ENCODE measurements around the gene SIK2.

SIK2 gene

DNA sequence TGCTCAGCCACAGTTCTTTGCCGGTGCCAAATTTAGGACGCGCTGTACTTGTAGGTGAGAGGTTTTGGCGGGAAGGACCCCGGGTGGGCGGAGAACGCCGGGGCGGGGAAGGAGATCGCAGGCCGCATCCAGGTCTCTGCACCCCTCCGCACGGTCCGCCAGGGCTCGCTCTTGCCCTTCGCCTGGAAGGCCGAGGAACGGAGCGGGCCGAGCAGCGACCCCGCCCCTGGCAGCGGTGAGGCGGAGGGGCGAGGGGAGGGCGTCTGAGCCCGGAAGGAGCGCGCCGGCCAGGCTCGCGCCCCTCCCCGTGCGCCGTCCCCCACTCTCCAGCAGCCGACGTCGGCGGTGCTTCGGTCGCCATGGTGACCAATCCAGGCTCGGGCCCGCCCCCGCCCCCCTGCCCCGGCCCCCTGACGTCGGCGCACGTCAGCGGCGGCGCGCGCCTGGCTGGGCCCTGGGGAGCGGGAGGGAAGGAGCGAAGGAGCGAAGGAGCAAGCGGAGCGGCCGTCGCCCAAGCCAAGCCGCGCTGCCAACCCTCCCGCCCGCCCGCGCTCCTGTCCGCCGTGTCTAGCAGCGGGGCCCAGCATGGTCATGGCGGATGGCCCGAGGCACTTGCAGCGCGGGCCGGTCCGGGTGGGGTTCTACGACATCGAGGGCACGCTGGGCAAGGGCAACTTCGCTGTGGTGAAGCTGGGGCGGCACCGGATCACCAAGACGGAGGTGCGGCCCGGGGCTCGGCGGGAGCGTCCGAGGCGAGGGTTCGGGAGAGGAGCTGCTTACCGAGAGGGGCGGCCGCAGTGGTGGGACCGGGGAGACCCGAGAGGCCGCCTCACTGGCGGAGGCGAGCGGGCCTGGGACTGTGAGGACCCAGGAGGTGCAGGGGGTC, at the start of gene SIK2:
TSS of gene SIK2 (plus strand) at position 471 of the 886 bp plus-strand sequence. CDS start at position 586, 115 bp downstream.
- DNase-seq (ENCODE audit: low spot score), result peak; percentile 95

DNA sequence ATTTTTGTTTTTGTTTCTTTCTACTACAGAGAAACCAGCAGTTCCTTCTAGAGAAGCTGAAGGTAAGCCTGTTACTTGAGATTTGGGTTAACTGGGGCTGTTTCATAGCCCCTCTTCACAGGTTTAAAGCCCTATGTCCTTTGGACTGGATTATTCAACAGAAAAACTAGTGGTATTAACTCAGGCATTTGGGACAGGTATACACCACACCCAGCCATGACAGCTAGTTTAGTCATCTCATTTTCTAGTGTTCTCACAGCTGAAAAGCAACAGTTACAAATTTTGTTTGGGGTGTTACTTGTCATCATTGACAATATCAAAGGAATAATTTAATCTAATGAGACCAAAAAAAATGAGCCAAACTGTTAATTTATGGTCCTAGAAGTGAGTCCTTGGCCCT, 47.7 kb upstream of the SIK2 start:
- no peak for DNase-seq (ENCODE audit: low spot score)

DNA sequence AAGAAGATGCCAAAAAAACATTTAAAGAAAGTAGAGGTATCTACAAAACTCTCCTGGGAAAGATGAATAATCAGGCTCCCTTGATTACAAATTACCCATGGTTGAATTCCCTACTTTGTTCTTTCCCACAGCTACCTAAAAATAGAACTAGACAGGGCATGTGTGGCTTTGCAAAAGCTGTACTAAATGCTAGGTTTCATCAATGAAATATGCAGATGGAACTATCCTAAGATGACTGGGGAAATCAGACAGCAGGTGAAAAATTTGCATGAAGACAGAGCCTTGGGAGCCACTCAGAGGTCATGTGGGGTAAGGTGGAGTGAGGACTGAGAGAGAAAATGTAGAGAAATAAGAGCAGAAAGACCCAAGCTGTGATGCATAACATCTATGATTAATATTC, 47.0 kb upstream of the SIK2 start:
- DNase-seq (ENCODE audit: low spot score), result no peak

DNA sequence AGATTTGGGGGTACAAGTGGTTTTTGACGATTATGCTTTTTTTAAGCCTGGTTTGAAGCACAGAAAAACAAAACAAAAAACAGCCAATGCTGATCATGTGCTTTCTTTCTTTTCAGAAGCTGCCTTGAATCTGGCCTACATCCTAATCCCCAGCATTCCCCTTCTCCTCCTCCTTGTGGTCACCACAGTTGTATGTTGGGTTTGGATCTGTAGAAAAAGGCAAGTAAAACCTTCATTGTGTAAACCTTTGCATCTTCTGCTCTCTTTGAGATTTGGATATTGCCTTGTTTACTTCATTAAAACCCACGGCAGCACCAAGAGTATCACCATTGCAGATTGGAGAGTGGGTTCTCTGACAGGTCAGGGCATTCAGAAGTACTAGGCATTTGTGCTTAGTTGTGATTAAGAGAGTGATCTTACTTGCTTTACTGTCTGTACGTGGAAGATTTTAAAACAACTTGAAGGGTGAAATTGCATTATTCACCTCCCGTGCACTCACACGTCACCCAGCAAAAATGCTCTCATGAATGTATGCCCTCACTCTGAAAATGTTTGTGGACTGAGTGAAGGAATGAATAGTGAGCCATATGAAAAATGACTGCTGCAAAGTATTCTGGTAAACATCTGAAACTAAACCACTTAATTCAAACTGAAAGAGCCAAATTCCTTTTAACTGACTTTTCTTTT, 44.7 kb upstream of the SIK2 start:
- no peak for DNase-seq (ENCODE audit: low spot score)

DNA sequence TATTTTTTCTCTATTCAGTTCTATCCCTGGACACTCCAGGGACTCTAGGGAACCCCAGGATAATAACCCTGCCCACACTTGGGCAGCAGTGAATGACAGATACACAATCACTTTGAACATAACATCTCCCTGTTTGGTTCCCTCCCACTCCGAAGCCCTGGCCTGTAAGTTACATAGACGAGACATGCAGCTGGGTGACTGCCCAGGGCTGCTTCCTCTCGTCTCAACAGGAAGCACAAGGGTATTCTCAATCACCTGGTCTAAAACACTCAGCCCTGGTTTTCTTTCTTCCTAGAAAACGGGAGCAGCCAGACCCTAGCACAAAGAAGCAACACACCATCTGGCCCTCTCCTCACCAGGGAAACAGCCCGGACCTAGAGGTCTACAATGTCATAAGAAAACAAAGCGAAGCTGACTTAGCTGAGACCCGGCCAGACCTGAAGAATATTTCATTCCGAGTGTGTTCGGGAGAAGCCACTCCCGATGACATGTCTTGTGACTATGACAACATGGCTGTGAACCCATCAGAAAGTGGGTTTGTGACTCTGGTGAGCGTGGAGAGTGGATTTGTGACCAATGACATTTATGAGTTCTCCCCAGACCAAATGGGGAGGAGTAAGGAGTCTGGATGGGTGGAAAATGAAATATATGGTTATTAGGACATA, 42.3 kb upstream of the SIK2 start:
- DNase-seq (ENCODE audit: low spot score), result no peak

DNA sequence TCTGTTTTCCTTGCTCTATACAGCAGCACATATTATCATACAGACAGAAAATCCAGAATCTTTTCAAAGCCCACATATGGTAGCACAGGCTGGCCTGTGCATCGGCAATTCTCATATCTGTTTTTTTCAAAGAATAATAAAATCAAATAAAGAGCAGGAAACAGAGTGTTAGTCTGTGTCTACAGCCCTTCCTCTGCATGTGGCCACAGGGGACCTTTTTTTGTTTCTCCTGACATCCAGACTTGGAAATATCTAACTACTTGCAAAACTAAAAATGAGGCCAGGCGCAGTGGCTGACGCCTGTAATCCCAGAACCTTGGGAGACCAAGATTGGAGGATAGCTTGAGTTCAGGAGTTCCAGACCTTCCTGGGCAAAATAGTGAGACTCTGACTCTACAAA, 41.4 kb upstream of the SIK2 start:
- DNase-seq (ENCODE audit: low spot score), result no peak

DNA sequence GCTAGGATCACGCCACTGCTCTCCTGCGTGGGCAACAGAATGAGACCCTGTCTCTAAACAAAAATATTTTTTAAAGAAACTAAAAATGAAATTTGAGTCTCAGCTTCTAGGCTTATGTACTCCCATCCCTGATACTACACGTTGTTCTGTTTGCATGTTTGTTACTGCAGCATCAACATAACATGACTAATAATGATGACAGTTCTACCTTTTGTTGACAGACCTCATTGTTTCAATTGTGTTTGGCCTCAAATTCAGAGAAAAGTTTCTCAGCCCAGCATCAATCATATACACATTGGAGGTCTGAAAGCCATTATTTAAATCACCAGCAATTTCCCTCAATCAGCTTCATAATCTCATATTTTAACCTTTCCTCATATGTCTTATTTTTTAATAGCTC, 40.9 kb upstream of the SIK2 start:
- DNase-seq (ENCODE audit: low spot score), result no peak

DNA sequence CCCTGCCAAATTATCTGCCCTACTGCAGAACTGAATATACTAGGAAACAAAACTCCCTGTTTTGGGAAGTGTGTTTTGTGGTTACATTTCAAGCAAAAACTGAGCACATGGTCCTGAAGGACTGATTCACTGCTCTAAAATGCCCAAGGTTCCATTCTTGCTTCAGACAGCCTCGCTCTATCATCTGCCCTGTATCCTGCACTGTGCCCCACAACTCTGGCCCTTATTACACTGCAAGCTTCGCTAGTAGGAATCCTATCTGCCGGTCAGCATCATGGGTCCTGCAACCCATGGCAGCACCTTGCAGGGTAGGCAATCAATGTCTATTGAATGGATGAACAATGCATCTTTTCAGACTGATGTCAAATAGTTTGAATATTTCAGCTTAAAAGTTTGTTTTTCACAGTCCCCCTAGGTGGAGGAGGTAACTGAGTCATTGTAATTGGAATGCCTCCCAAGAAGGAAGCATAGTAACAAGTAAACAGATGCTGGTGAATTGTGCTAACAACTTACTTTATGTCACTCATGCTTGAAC, 40.4 kb upstream of the SIK2 start:
- DNase-seq (ENCODE audit: low spot score), result no peak

DNA sequence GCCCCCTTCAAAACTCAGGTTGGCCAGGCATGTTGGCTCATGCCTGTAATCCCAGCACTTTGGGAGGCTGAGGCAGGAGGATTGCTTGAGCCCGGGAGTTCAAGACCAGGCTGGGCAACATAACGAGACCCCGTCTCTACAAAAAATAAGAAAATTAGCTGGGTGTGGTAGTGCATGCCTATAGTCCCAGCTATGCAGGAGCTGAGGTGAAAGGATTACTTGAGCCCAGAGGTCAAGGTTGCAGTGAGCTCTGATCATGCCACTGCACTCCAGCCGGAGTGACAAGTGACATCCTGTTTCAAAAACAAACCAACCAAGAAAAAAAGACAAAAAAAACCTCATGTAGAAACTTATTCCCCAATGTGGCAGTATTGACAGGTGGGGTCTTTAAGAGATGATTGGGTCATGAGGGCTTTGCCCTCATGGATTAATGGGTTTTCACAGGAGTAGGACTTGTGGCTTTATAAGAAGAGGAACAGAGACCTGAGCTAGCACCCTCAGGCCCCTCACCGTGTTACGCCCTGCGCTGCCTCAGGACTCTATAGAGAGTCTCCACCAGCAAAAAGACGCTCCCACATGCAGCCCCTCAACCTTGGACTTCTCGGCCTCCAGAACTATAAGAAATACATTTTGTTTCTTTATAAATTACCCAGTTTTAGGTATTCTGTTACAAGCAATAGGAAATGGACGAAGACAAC, 39.4 kb upstream of the SIK2 start:
- DNase-seq (ENCODE audit: low spot score), result no peak

DNA sequence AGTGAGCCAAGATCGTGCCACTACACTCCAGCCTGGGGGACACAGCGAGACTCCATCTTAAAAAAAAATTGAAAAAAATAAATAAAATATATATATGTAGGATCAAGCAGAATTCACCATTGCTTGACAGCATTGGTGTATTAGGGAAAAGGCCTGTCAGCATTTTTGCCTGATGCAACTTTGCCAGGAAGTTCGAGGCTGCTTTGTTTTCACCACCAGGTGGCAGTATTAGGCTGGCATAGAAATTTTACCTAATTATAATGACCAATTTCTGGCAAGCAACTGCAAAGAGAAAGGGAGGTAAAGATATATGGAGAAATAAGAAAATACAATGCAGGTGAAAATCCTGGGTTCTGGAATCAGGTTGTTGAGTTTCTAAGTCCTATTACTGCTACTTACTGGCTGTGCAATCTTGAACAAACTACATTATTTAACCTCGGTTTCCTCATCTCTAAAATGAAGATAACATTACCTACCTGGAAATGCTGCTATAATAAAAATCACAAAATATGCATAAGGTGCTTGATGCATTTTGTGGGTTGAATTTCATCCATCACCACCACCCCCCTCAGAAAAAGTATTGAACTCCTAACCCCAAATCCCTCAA, 37.0 kb upstream of the SIK2 start:
- peak; percentile 74 for DNase-seq (ENCODE audit: low spot score)

DNA sequence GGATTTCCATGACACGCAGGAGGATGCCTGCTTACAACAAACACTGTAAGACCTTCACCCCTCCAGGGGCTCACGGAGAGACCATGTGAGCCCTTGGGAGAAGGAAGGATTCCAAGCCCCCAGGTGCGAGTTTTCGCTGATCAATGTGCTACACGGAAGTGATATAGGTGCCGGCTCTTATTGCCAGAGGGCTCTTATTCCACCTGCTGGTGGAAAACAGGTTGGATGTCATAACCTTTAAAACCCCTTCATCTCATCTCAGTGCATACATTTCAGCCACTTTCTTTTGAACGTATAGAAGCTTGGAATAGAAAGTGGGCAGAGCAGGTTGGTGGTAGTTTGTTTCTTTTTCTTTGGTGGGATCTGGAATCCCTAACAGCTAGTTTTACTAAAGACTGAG, 35.9 kb upstream of the SIK2 start:
- DNase-seq (ENCODE audit: low spot score), result no peak

DNA sequence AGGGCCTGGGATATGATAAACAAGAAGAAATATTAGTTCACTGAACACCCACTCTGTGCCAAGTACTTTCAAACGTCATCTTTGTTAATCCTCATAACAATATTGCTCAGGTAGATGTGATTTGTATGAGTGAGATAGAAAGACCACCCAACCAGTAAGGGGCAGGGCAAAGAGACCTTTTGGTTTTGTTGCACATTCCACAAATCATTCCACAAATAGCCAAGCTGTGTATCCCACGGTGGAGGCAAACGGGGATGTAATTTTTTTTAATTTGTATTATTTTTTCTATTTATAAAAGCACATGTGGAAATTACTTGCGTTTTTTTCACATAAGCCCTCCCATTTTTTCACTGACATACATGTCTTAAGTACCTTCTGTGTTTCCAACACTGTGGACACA, 32.8 kb upstream of the SIK2 start:
- no peak for DNase-seq (ENCODE audit: low spot score)

DNA sequence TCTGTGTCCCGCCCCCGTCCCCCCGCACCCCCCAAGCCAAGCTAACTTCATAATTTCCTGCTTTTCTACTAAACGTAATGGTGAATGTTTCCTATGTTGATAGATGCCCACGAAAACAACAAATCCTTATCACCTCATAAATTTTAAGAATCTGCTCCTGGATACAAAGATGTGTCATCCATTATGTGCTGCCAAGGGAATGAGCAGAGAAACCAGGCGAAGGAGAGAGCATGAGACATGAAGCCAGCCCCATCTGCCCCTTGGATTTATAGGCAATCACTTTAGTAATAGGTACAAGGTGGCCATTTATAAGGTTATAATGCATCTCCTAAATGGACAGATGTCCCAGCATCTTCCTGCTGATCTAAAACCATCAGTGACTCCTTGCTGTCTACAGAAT, 31.5 kb upstream of the SIK2 start:
- DNase-seq (ENCODE audit: low spot score), result no peak

DNA sequence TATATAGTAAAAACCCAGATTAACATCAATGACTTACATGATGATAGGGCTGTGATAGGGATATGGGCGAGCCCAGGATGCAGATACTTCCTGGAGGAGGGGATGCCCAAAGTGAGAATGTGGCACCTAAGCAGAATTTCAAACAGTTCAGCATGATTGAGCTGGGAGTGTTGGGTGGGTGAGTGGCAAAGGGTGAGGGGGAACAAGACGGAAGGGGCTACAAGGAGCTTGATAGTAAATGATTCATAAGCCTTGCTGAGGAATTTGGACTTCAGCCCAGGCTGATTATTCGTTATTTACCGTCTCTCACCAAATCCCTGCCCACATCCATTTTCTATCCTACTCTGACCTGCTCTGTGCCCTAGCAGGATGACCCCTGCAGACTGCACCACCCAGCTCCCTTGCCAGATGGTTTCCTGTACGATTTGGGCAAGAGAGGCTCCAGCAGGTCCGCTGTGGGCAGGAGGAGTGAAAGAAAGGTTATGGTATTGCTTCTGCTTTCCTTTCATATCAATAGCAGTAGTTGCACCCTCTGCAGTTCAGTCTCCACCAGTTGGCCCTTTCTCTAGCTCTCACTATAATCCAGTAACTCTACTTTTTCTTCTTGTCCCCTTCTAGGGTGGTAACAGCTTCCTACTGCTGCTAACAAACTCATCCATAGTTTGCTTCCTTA, 30.3 kb upstream of the SIK2 start:
- DNase-seq (ENCODE audit: low spot score), result no peak

DNA sequence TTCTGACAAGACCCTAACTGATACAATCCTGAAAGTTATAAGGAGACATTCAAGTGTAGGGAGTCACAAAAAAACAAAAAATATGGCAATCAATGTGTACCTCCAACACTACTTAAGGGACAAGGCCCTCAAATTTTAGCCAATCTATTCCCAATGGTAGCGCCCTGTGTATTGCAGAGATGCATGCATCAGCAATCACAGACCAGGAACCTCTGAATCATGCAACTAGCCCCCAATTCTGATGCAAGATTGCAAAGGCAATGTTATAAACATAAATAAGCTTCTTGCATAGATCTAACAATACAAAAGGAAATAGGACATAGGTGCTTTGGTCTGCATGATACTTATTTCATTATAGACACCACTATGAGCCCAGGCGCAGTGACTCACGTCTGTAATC, 29.7 kb upstream of the SIK2 start:
- DNase-seq (ENCODE audit: low spot score), result no peak

DNA sequence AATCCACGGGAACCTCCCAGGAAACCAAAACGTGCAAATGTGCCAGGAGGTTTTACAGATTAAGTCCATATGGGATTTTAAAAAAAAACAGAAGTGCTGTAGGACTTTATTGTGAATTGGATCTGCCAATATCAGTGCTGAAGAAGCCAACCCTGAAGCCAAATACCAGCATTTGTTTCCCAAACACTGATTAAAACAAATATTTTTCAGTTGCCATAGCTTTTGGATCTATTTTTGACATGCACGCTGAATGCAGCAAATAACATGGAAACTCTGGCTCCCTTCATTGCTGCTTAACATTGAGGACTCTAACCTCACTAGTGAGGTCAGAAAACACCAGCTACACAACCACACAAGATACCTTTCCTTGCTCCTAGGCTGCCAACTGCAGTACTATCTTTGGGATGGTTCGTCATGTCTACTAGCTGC, 28.4 kb upstream of the SIK2 start:
- no peak for DNase-seq (ENCODE audit: low spot score)

DNA sequence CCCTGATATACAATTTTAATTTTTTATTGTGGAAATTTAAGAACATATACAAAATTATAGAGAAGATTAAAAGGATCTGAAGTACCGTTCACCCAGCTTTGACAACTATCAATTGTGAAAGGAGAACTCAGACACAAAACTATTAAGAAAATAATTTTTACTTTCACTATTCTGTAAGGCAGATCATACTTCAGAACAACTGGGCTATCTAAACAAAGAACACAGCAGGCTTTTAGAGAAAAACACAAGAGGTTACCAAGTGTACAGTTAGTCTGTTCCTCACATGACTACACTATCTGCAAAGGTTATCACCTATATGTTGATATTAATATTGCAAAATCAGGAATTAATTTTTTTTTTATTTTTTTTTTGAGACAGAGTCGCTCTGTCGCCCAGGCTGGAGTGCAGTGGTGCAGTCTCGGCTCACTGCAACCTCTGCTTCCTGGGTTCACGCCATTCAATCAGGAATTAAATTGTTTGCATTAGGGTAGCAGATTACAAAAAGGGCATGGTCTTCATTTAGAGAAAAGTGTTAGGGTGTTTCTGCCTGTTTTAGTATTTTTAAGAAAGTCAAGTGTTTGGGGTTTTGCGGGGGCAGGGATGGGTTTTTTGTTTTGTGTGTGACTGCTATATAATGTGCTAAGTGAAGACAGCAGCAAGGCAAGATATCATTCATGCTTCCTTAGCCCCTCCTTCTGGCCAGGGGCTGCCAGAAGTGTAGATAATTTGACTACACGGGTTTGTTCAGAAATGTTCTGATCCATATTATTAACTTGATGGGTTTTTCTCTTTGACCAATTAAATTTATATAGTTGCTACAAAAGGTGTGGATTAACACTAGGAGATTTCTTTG, 27.6 kb upstream of the SIK2 start:
- DNase-seq (ENCODE audit: low spot score), result no peak

DNA sequence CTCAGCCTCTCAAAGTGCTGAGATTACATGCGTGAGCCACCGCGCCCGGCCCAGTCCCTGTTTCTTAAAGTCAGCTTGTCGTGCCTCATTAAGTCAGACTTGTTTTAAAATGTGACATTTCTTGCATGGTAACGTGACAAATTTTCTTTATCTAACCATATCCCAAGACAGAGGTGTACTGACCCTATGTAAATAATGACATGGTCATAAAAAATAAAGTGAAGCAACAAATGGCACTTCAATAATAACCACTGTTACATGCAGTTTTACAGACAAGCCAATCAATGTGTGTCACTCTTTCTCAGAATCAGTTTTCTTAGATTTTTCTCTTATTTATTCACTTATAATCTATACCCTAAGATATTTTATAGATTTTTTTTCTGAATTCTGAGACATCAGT, 26.5 kb upstream of the SIK2 start:
- no peak for DNase-seq (ENCODE audit: low spot score)

DNA sequence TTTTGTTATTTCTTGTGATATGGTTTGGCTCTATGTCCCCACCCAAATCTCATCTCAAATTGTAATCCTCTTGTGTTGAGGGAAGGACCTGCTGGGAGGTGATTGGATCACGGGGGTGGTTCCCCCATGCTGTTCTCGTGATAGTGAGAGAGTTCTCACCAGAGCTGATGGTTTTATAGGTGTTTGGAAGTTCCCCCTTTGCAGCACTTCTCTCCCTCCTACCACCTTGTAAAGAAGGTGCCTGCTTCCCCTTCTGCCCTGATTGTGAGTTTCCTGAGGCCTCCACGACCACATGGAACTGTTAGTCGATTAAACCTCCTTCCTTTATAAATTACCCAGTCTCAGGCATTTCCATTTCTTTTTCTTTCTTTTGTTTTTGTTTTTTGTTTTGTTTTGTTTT, 24.4 kb upstream of the SIK2 start:
- no peak for DNase-seq (ENCODE audit: low spot score)

DNA sequence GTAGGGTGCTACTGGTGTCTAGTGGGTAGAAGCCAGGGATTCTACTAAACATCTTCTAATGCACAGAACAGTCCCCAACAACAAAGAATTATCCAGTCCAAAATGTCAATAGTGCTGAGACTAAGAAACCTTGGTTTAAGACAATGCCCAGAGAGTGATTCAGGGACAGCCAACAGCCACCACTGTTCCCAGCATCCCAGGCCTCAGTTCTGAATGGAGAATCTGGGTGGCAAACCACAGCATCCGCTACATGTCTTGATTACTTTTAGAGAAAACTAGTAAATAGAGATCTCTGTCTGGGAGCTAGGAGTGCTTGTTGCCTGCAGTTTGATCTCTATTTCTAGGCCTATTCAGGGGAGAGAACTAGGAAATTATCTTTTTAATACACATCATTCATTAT, 20.9 kb upstream of the SIK2 start:
- no peak for DNase-seq (ENCODE audit: low spot score)

Data from iPS-NIHi11 (cell line).